Measurements from ENCODE around the gene VAV3.

DNA sequence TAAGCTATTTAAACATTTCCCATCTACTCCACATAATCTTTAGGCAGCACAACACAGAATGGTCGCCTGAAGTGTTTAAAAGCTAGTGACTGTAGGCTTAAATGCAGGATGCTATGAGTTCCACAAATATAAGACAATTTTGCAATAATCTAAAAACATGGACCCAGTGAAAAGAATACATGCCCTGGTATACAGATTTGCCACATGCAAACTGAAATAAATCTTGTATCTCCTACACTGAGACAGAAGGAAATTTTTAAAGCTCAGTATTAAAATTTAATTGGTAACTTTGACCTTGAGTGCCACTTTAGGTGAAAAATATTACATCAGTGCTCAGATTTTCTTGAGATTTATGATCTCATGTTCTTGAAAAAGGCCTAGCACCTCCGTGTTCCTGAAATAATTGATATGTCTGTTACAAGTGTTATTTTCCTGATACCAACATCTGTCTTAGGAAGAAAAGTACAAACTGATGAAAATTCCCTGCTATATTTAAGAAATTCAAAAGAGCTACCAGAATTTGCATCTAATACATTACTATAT, 285.5 kb downstream of the VAV3 start:
- TF ChIP-seq, protein P1, sequence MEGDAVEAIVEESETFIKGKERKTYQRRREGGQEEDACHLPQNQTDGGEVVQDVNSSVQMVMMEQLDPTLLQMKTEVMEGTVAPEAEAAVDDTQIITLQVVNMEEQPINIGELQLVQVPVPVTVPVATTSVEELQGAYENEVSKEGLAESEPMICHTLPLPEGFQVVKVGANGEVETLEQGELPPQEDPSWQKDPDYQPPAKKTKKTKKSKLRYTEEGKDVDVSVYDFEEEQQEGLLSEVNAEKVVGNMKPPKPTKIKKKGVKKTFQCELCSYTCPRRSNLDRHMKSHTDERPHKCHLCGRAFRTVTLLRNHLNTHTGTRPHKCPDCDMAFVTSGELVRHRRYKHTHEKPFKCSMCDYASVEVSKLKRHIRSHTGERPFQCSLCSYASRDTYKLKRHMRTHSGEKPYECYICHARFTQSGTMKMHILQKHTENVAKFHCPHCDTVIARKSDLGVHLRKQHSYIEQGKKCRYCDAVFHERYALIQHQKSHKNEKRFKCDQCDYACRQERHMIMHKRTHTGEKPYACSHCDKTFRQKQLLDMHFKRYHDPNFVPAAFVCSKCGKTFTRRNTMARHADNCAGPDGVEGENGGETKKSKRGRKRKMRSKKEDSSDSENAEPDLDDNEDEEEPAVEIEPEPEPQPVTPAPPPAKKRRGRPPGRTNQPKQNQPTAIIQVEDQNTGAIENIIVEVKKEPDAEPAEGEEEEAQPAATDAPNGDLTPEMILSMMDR (conservative IDR thresholded peaks at IDR 0.05 in 1 of 2, IDR thresholded peaks at IDR 0.05 in 1 of 2; ENCODE audit: low read depth in 1 of 2, low read length in 2 of 2) = no peak
- no peak for TF ChIP-seq EZH2 (IDR thresholded peaks at IDR 0.05; ENCODE audit: low read length, missing control alignments)

Measured in fibroblast of lung (primary cell).